ENCODE data around the gene CAMTA1.

DNA sequence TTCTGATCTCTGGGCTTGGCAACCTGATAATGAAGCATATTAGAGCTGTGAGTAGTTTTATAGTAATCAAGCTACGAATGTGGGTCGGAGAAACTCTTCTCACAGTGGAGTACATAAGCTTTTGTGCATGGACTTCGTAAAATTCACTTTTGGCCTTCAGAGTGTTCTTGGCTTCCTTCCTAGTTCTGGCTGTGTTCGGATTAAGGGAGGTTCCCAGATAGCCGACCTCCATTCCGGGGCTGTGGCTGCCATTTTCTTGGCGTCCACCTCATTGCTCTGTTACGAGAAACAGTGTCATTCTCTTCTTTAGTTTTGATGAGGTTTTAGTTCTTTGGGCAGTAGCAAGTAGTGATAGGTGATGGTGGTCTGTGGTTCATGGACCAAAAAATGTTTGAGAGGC is 26.3 kb downstream of the CAMTA1 start:
- TF ChIP-seq, protein P1, sequence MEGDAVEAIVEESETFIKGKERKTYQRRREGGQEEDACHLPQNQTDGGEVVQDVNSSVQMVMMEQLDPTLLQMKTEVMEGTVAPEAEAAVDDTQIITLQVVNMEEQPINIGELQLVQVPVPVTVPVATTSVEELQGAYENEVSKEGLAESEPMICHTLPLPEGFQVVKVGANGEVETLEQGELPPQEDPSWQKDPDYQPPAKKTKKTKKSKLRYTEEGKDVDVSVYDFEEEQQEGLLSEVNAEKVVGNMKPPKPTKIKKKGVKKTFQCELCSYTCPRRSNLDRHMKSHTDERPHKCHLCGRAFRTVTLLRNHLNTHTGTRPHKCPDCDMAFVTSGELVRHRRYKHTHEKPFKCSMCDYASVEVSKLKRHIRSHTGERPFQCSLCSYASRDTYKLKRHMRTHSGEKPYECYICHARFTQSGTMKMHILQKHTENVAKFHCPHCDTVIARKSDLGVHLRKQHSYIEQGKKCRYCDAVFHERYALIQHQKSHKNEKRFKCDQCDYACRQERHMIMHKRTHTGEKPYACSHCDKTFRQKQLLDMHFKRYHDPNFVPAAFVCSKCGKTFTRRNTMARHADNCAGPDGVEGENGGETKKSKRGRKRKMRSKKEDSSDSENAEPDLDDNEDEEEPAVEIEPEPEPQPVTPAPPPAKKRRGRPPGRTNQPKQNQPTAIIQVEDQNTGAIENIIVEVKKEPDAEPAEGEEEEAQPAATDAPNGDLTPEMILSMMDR (IDR thresholded peaks at IDR 0.05): no peak
- no peak for TF ChIP-seq TCF7L2 (IDR thresholded peaks at IDR 0.05; ENCODE audit: low read depth, low read length)
- TF ChIP-seq SIN3A (IDR thresholded peaks at IDR 0.05; ENCODE audit: borderline replicate concordance, insufficient read depth, low read depth, low read length): no peak
- TF ChIP-seq REST (IDR thresholded peaks at IDR 0.05; ENCODE audit: insufficient read depth in 1 of 2, low read depth in 2 of 2, low read length in 1 of 2): no peak
